Measurements from ENCODE around the gene ADPRHL1.

The ADPRHL1 gene

GRCh38 chr13:113413898-113414282, 39.4 kb downstream of the ADPRHL1 start:
- FAIRE-seq = no peak
- DNase-seq (ENCODE audit: insufficient read length, low spot score) = no peak
- TF ChIP-seq PAX5 (IDR thresholded peaks at IDR 0.05; ENCODE audit: insufficient read depth, low read length, severe bottlenecking) (no peak), TAF1 (IDR thresholded peaks at IDR 0.05; ENCODE audit: low read depth, low read length) (no peak), POLR2AphosphoS5 (IDR thresholded peaks at IDR 0.05; ENCODE audit: low read depth, low read length) (no peak), SPI1 (IDR thresholded peaks at IDR 0.05; ENCODE audit: low read depth, low read length) (no peak)

GRCh38 chr13:113413178-113413897, 40.0 kb downstream of the ADPRHL1 start:
- TF ChIP-seq POLR2A (IDR thresholded peaks at IDR 0.05; ENCODE audit: low read depth, low read length) (no peak), PAX5 (IDR thresholded peaks at IDR 0.05; ENCODE audit: insufficient read depth, low read length, severe bottlenecking) (no peak), POU2F2 (IDR thresholded peaks at IDR 0.05; ENCODE audit: low read depth, low read length) (no peak), TAF1 (IDR thresholded peaks at IDR 0.05; ENCODE audit: low read depth, low read length) (no peak), SPI1 (IDR thresholded peaks at IDR 0.05; ENCODE audit: low read depth, low read length) (no peak), POLR2AphosphoS5 (IDR thresholded peaks at IDR 0.05; ENCODE audit: low read depth, low read length) (no peak)
- DNase-seq (ENCODE audit: insufficient read length, low spot score) = no peak

GRCh38 chr13:113412440-113412839, 40.8 kb downstream of the ADPRHL1 start:
- FAIRE-seq (no peak), DNase-seq (ENCODE audit: insufficient read length, low spot score) (no peak)
- no peak for TF ChIP-seq POLR2AphosphoS5 (IDR thresholded peaks at IDR 0.05; ENCODE audit: low read depth, low read length)
- no peak for TF ChIP-seq TAF1 (IDR thresholded peaks at IDR 0.05; ENCODE audit: low read depth, low read length)
- TF ChIP-seq POU2F2 (IDR thresholded peaks at IDR 0.05; ENCODE audit: low read depth, low read length) = no peak

More at GRCh38 chr13:113413178-113413897, 40.0 kb downstream of the ADPRHL1 start:
- no peak for FAIRE-seq

- TF ChIP-seq PAX5 (IDR thresholded peaks at IDR 0.05; ENCODE audit: insufficient read depth, low read length, severe bottlenecking) = no peak
- TF ChIP-seq SPI1 (IDR thresholded peaks at IDR 0.05; ENCODE audit: low read depth, low read length) = no peak
- no peak for TF ChIP-seq POLR2A (IDR thresholded peaks at IDR 0.05; ENCODE audit: low read depth, low read length)
- TF ChIP-seq POLR2AphosphoS5 (IDR thresholded peaks at IDR 0.05; ENCODE audit: low read depth, low read length) = no peak
- no peak for TF ChIP-seq POU2F2 (IDR thresholded peaks at IDR 0.05; ENCODE audit: low read depth, low read length)
- no peak for TF ChIP-seq TAF1 (IDR thresholded peaks at IDR 0.05; ENCODE audit: low read depth, low read length)
- DNase-seq (ENCODE audit: insufficient read length, low spot score) (no peak), FAIRE-seq (no peak)
Measured at GRCh38 chr13:113411216-113412023, 41.9 kb downstream of the ADPRHL1 start.

GRCh38 chr13:113410472-113411201, 42.7 kb downstream of the ADPRHL1 start:
- no peak for TF ChIP-seq POU2F2 (IDR thresholded peaks at IDR 0.05; ENCODE audit: low read depth, low read length)
- no peak for TF ChIP-seq SPI1 (IDR thresholded peaks at IDR 0.05; ENCODE audit: low read depth, low read length)
- no peak for TF ChIP-seq TAF1 (IDR thresholded peaks at IDR 0.05; ENCODE audit: low read depth, low read length)
- TF ChIP-seq PAX5 (IDR thresholded peaks at IDR 0.05; ENCODE audit: insufficient read depth, low read length, severe bottlenecking) = no peak
- TF ChIP-seq POLR2AphosphoS5 (IDR thresholded peaks at IDR 0.05; ENCODE audit: low read depth, low read length) = no peak
- no peak for TF ChIP-seq POLR2A (IDR thresholded peaks at IDR 0.05; ENCODE audit: low read depth, low read length)
- FAIRE-seq (no peak), DNase-seq (ENCODE audit: insufficient read length, low spot score) (no peak)

- TF ChIP-seq POLR2A (IDR thresholded peaks at IDR 0.05; ENCODE audit: low read depth, low read length) (no peak), POU2F2 (IDR thresholded peaks at IDR 0.05; ENCODE audit: low read depth, low read length) (no peak), SPI1 (IDR thresholded peaks at IDR 0.05; ENCODE audit: low read depth, low read length) (no peak), TAF1 (IDR thresholded peaks at IDR 0.05; ENCODE audit: low read depth, low read length) (no peak), PAX5 (IDR thresholded peaks at IDR 0.05; ENCODE audit: insufficient read depth, low read length, severe bottlenecking) (no peak), POLR2AphosphoS5 (IDR thresholded peaks at IDR 0.05; ENCODE audit: low read depth, low read length) (no peak)
- DNase-seq (ENCODE audit: insufficient read length, low spot score) (no peak), FAIRE-seq (no peak)
Measured at GRCh38 chr13:113408562-113408961, 44.7 kb downstream of the ADPRHL1 start.

GRCh38 chr13:113407531-113408393, 45.5 kb downstream of the ADPRHL1 start:
- DNase-seq (ENCODE audit: insufficient read length, low spot score) = no peak
- FAIRE-seq = no peak
- TF ChIP-seq SPI1 (IDR thresholded peaks at IDR 0.05; ENCODE audit: low read depth, low read length) (no peak), TAF1 (IDR thresholded peaks at IDR 0.05; ENCODE audit: low read depth, low read length) (no peak), POLR2A (IDR thresholded peaks at IDR 0.05; ENCODE audit: low read depth, low read length) (no peak), POU2F2 (IDR thresholded peaks at IDR 0.05; ENCODE audit: low read depth, low read length) (no peak), POLR2AphosphoS5 (IDR thresholded peaks at IDR 0.05; ENCODE audit: low read depth, low read length) (no peak)

GRCh38 chr13:113407103-113407530, 46.2 kb downstream of the ADPRHL1 start:
- no peak for TF ChIP-seq POLR2AphosphoS5 (IDR thresholded peaks at IDR 0.05; ENCODE audit: low read depth, low read length)
- TF ChIP-seq POLR2A (IDR thresholded peaks at IDR 0.05; ENCODE audit: low read depth, low read length) = no peak
- no peak for TF ChIP-seq TAF1 (IDR thresholded peaks at IDR 0.05; ENCODE audit: low read depth, low read length)
- TF ChIP-seq POU2F2 (IDR thresholded peaks at IDR 0.05; ENCODE audit: low read depth, low read length) = no peak
- no peak for TF ChIP-seq SPI1 (IDR thresholded peaks at IDR 0.05; ENCODE audit: low read depth, low read length)
- TF ChIP-seq PAX5 (IDR thresholded peaks at IDR 0.05; ENCODE audit: insufficient read depth, low read length, severe bottlenecking) = no peak
- FAIRE-seq = no peak
- DNase-seq (ENCODE audit: insufficient read length, low spot score) = no peak
